Measurements from ENCODE around the gene MRO.
"Not testable (repeated sequence)": the region's sequence is repeated elsewhere in the genome, so short reads cannot be mapped to it uniquely, and the experiment has no call there.

The MRO gene

GRCh38 chr18:50833496-50833895 is 13.7 kb upstream of the MRO start:
- not testable (repeated sequence) for DNase-seq

DNA sequence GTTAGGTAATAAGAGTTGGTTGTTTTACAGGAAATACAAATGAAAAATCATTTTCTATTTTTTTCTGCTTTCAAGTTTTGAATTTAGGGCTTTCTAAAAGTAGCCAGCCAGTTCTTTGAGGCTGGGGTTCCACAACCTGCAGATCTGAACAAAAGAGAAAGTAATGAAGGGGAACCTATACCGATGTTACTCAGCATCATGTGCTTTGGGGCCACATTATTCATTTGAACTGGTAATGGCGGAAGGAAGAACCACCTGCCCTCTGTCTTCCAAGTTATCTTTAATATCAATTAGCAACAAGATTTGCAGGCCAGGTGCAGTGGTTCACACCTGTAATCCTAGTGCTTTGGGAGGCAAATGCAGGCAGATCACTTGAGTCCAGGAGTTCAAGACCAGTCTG is 12.9 kb upstream of the MRO start:
- no peak for DNase-seq

DNA sequence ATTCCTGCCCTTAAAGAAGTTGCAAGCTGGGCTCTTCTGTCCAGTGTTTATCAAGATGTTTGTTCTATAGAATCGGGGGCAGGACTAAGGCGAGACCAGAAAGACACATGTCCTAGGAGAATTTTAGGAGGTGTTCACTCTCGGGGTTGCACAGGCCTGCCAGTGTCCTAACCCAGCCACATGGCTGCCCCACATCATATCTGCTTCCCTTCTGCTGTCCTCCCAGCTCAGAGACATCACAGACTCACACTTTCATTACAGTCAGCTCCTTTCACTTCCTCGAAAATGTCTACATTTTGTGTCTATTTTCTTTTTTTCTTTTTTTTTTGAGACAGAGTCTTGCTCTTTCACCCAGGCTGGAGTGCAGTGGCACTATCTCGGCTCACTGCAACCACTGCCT is 10.7 kb upstream of the MRO start:
- no peak for DNase-seq

DNA sequence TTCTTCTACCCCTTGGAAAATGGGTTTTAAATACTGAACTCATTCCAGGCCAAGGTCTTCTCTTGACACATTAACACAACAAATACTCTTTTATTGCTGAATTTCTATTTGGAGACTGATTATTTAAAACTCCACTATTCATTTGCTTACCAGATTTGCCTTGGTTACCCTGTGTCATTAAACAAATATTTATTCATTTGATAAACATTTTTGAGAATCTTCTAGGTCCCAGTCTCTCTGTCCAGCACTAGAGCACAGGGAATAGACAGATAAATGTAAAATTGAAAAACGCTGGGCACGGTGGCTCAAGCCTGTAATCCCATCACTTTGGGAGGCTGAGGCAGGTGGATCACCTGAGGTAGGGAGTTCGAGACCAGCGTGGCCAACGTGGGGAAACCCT is 9.8 kb upstream of the MRO start:
- DNase-seq, result no peak

DNA sequence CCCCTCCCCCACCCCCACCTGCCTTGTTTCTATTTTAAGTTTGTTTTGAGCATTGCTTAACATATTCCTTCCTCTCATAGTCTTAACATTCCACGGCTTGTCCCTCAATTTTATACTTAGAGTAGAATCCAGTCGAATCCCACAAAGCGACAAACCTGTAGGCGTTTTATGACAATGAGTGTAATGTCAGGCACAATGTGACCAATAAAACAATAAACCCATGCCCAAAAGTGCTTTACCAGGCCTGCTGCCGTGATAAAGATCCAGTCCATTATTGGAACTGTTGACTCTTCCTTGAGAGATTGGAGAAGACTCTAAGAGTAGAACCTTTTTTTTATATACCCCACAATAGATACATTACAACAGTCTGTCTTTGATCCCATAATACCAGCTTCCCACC is 6.2 kb upstream of the MRO start:
- no peak for DNase-seq

DNA sequence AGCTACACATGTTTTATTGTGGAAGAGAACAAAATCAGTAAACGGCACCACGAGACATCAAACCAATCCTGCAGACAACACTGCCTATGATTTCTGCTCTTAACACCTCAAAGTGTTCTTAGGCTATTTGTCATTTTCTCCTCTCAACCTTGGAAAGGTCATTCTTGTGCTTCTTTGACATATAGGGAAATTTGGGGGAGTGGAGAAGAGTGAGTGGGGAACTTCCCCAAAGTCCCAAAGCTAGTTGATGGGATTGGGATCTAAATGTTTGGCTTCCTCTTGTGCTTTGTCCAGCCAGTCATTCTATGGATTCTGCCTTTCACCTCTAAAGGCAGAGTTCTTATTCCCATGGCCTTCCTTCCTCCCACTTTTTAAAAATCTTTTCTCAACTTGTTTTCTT is 5.8 kb upstream of the MRO start:
- DNase-seq, result no peak

DNA sequence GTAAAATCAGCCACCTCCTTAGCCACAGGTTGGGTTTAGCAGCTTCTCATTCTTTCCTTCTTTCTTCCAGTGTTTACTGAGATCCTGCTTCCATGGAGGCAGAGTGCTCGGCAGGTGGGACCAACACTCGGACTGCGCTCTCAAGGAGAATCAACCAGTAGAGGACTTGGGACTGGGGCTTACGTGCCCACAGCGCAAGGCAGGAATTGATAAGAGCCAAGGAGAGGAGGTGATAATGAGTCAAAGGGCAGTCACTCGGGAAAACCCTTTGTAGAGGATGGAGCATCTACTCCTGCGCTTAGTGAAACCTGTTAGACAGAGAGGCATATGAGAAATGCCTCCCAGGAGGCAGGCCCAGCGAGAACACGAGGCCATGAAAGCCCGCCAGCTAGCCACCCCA is 2.9 kb upstream of the MRO start:
- no peak for DNase-seq

DNA sequence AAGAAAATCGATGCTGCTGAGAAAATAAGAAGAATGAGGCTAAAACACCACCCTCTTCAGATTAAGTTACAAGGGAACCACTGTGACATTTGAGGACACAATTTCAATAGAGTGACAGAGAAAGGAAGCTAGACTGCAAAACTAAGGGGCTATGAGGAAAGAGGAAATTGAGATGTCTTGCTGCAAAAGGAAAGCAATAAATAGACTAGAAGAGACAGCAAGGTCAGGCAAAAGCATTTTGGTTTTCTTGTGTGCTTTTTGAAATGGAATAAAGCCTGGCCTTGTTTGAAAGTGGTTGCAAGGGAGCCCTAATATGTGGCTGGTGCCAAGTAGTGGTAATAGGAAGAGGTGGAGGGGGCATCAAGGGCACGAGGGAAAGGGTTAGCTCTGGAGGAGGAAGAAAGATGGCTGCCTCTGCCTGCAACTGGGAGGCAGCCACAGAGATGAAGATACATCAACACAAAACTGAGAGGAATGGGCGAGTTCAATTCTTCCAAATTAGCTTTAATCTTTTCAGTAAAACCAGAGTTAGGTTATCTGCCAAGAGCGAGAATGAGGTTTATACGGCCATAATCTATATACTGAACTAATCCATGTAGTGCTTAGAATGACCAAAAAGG is 1.2 kb upstream of the MRO start:
- DNase-seq, result no peak

- DNase-seq, result no peak
Observed at GRCh38 chr18:50819027-50819727, 639 bp downstream of the MRO start.

DNA sequence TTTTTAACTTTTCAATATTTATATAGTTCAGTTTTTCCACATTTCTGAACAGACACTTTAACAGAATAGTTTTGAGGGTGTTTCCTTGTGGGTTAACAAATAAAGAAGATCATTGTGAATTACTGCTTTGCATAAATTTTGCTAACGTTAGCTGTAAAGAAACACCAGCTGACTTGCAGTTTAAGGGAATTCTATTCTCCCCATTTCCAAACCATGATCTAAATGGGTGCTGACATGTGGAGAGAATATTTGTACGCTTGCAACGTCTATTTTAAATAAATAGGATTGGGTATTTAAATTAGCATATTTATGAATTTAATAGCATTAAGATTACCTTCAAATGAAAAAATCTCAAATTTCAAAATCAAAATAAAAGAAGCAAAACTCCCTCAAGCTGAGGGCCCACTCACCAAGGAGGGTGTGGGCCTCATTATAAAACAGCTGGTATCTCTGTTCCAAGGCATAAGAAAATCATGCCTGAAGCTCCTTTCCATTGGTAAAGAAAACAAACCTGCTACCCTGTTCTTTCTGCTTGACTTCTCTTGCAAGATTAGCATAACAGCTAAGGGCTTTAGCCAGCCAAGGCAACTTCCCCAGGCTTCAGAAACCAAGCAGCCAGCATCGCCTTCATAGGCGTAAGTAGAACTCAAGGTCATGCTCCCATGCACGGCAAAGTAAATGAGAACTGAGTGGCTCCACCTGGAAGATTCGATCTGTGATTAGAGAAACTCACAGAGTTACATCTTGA is 3.2 kb downstream of the MRO start:
- DNase-seq, result no peak

DNA sequence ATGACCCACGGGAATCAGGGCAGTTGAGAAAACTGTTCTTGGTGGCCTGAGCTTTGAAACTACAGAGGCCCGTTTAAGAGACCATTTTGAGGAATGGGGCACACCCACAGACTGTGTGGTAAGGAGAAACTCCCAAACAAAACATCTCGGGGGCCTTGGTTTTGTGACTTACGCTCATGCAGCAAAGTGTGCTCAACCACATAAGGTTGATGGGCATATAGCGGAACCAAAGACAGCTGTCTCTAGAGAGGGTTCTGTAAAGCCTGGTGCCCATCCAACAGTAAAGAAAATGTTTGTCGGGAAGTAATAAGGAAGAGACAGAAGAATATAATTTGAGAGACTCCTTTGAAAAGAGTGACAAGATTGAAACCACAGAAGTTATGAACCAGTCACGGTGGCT is 5.4 kb downstream of the MRO start:
- no peak for DNase-seq

DNA sequence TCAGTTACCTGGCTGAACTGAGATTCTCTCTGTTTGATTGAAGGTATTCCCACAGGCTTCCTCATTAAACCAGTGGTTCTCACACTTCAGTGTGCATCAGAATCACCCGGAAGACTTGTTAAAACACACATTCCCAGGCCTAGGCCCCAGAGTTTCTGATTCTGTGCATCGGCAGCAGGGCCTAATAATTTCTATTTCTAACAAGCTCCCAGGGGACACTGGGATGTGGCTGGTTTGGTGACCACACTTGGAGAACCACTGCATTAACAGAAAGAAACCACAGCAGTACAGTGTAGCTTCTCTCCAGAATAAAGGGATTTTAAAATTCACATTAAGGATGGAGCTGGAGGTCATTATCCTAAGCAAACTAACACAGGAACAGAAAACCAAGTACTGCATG is 6.5 kb downstream of the MRO start:
- DNase-seq, result no peak

DNA sequence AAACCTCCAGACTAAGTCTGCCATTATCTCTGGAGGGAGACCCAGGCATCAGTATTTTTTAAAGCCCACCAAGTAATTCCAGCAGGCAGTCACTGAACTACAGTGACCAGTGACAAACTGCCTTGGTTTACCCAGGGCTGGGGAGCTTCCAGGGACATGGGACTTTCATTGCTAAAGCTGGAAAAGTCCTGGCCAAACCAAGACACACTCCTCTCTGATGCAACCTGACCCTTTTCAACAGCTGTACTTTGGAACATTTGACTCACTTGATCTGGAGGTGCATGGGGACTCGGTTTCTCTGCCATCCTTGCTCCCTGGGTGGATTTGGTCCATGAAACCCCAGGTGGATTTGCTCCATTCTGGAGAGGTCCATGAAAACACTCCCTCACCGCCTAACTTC is 7.0 kb downstream of the MRO start:
- no peak for DNase-seq

- DNase-seq, result no peak
Observed at GRCh38 chr18:50807176-50807575, 12.6 kb downstream of the MRO start.

DNA sequence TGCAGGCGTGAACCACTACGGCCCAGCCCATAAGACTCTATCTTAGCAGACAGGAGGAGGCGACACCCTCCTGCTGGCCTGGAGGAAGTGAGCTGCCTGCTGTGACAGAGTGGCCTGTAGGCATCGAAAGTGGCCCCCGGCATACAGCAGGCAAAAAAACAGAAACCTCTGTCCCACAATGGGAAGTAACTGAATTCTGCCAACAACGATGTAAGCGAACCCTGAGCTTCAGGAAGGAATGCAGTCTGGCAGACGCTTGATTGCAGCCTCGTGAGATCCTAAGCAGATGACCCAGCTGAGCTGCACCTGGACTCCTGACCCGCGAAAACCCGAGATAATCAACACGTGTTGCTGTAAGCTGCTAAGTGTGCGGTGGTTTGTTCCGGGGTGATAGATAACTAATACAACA is 13.6 kb downstream of the MRO start:
- no peak for DNase-seq

GRCh38 chr18:50805732-50806131 is 14.1 kb downstream of the MRO start:
- no peak for DNase-seq

DNA sequence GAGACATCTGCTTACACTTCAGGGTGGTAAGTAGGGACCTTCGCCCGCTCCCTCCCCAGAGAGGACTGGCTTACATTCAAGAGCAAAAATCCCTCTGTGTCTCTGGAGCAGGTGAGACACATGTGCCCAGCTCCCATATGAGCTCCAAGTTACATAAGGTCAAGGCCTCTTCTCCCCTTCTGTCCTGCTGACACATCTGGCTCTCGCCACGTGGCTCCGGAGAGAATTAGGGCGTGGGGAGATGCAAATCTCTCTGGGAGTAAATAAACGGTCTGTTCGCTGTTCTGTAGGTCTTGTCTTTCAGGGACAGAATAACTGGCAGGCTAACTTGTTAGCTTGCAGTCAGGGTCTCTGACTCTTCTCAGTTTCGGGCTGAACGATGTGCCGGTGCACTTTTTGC is 16.2 kb downstream of the MRO start:
- no peak for DNase-seq

- no peak for DNase-seq
Observed at GRCh38 chr18:50802141-50802540, 17.7 kb downstream of the MRO start.

DNA sequence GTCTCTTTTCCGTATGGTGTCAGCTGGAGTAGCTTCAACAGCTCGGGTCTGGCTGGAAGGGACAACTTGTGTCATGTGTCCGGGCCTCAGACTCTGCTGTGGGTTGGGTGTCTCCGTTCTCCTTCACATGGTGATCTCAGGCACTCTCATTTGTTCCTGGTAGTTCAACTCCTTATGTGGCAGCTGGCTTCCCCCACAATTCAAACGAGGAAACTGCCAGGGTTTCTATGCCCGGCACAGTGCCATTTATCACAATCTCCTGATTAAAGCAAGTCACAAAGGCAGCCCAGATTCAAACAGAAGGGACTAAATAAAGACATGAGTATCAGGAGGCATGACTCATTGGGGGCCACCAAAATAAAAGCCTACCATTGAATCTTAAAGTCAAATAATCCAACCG is 22.7 kb downstream of the MRO start:
- no peak for DNase-seq

DNA sequence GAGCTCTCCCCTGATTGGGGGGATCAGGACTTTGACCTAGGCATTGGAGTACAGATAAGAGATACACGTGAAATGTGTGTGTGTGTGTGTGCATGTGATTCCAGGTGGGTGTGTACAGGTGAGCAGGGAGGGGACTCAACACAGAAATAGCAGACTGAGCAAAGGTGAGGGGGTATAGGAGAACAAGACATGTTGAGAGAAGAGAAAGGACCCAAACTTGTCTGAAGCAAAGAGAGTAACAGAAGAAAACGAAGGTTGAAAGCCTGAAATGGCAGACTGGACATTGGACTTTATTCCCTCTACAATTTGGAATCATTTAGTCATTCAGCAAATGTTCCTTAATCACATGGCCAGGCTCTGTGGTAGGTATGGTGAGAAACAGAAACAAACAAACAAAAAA is 23.3 kb downstream of the MRO start:
- DNase-seq, result no peak

GRCh38 chr18:50793641-50794565 is 25.9 kb downstream of the MRO start:
- DNase-seq, result no peak

GRCh38 chr18:50792885-50793284 is 26.9 kb downstream of the MRO start:
- DNase-seq, result no peak
